MM.1S (cell line): ENCODE results near the gene FOXP1.

ENCODE experiments used
- DNase-seq: peaks from one replicate; pipeline ENCODE4 v3.0.0-alpha.2; 2015
- H2AFZ ChIP-seq: fragments of 300-600 bp; sonication (generic); 2 replicates; pipeline ENCODE4 v1.6.0; 2016; ENCODE audit warnings: antibody characterized with exemption, low read length
- H3F3A ChIP-seq: fragments of 300-600 bp; sonication (generic); 2 replicates; pipeline ENCODE4 v1.6.1; 2016; ENCODE audit warnings: mild to moderate bottlenecking, antibody characterized with exemption, low read length, moderate library complexity, mixed read lengths; ENCODE audit not compliant: insufficient read depth
- H3K27ac ChIP-seq: fragments of 300-600 bp; sonication (generic); 2 replicates; pipeline ENCODE4 v1.5.1; 2016; ENCODE audit warnings: mild to moderate bottlenecking, low read length
- H3K27me3 ChIP-seq: fragments of 300-600 bp; sonication (generic); replicated peaks from 2 replicates; pipeline ENCODE4 v1.6.0; 2016; ENCODE audit warnings: low read length; ENCODE audit not compliant: insufficient read depth
- H3K36me3 ChIP-seq: fragments of 300-600 bp; sonication (generic); replicated peaks from 2 replicates; pipeline ENCODE4 v1.6.1; 2016; ENCODE audit warnings: mild to moderate bottlenecking, low read length, mixed read lengths; ENCODE audit not compliant: insufficient read depth
- H3K4me1 ChIP-seq: fragments of 300-600 bp; sonication (generic); 2 replicates; pipeline ENCODE4 v1.6.1; 2016; ENCODE audit warnings: low read length, mixed read lengths
- H3K4me2 ChIP-seq: fragments of 300-600 bp; sonication (generic); 2 replicates; pipeline ENCODE4 v1.6.0; 2016; ENCODE audit warnings: low read depth, low read length
- H3K4me3 ChIP-seq: fragments of 300-600 bp; sonication (generic); 2 replicates; pipeline ENCODE4 v1.5.1; 2016; ENCODE audit warnings: low read length, mixed read lengths
- H3K79me2 ChIP-seq: fragments of 300-600 bp; sonication (generic); 2 replicates; pipeline ENCODE4 v1.6.1; 2016; ENCODE audit warnings: mixed run types, low read length, mixed read lengths
- H3K9ac ChIP-seq: fragments of 300-600 bp; sonication (generic); 2 replicates; pipeline ENCODE4 v1.6.1; 2016; ENCODE audit warnings: low read length, mixed read lengths
- H3K9me2 ChIP-seq: fragments of 300-600 bp; sonication (generic); replicated peaks from 2 replicates; pipeline ENCODE4 v1.6.1; 2016; ENCODE audit warnings: mild to moderate bottlenecking, low read length, mixed read lengths; ENCODE audit not compliant: insufficient read depth
- H3K9me3 ChIP-seq: fragments of 300-600 bp; sonication (generic); replicated peaks from 2 replicates; pipeline ENCODE4 v1.6.1; 2016; ENCODE audit warnings: mild to moderate bottlenecking, low read length, mixed read lengths; ENCODE audit not compliant: insufficient read depth
- H4K20me1 ChIP-seq: fragments of 300-600 bp; sonication (generic); 2 replicates; pipeline ENCODE4 v1.6.1; 2016; ENCODE audit warnings: mild to moderate bottlenecking, low read length, moderate library complexity, mixed read lengths; ENCODE audit not compliant: insufficient read depth
- EZH2 ChIP-seq: fragments of 300-600 bp; sonication (generic); optimal IDR thresholded peaks from 2 replicates; pipeline ENCODE3; 2017; ENCODE audit warnings: low read depth, mild to moderate bottlenecking, antibody characterized with exemption, low read length, mixed read lengths
- EZH2phosphoT487 ChIP-seq: fragments of 300-600 bp; sonication (generic); IDR thresholded peaks from 2 replicates; pipeline ENCODE4 v1.6.1; 2018; ENCODE audit warnings: antibody characterized with exemption, low read length
- TF ChIP-seq, protein P1 (sequence below): fragments of 300-600 bp; sonication (generic); IDR thresholded peaks from 2 replicates; pipeline ENCODE4 v1.5.1; 2016; ENCODE audit warnings: antibody characterized with exemption, low read length, mixed read lengths

FOXP1 gene

DNA sequence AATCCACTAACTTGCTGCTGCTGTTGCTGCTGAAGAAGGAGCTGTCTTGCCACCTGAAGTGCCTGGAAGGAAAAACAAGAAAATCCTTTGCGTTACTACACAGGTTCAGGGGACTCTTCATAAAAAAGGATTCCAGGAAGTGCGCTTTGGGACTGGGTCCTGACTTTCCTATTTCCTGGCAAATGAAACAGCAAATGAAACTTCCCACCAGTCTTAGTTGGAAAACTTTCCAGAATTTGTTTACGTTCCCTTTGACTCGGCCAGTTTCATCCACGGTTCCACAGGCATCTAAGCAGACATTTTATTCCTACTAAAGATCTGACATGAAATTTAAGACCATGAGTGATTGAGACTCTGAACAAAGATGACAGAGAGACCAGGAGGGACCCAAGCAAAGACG is 471.0 kb downstream of the FOXP1 start:
- no peak overlapping the region for H3K4me3 ChIP-seq
- TF ChIP-seq EZH2 (no peak), EZH2phosphoT487 (no peak)
- TF ChIP-seq, protein P1, sequence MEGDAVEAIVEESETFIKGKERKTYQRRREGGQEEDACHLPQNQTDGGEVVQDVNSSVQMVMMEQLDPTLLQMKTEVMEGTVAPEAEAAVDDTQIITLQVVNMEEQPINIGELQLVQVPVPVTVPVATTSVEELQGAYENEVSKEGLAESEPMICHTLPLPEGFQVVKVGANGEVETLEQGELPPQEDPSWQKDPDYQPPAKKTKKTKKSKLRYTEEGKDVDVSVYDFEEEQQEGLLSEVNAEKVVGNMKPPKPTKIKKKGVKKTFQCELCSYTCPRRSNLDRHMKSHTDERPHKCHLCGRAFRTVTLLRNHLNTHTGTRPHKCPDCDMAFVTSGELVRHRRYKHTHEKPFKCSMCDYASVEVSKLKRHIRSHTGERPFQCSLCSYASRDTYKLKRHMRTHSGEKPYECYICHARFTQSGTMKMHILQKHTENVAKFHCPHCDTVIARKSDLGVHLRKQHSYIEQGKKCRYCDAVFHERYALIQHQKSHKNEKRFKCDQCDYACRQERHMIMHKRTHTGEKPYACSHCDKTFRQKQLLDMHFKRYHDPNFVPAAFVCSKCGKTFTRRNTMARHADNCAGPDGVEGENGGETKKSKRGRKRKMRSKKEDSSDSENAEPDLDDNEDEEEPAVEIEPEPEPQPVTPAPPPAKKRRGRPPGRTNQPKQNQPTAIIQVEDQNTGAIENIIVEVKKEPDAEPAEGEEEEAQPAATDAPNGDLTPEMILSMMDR = no peak
- no peak overlapping the region for H2AFZ ChIP-seq
- H3K4me1 ChIP-seq = no peaks in the 10 kb centered on the region
- DNase-seq = no peak
- no peaks in the 10 kb centered on the region for H3K79me2 ChIP-seq
- H3K9me2 ChIP-seq = no peaks in the 10 kb centered on the region
- H3K27me3 ChIP-seq = no peaks in the 10 kb centered on the region
- no peak overlapping the region for H3K27ac ChIP-seq
- H3K36me3 ChIP-seq = no peaks in the 10 kb centered on the region; the same call in 1 of the 2 replicates
- no peak overlapping the region for H3K4me2 ChIP-seq
- no peaks in the 10 kb centered on the region for H4K20me1 ChIP-seq
- no peaks in the 10 kb centered on the region for H3F3A ChIP-seq
- H3K9me3 ChIP-seq = no peaks in the 10 kb centered on the region
- no peak overlapping the region for H3K9ac ChIP-seq

DNA sequence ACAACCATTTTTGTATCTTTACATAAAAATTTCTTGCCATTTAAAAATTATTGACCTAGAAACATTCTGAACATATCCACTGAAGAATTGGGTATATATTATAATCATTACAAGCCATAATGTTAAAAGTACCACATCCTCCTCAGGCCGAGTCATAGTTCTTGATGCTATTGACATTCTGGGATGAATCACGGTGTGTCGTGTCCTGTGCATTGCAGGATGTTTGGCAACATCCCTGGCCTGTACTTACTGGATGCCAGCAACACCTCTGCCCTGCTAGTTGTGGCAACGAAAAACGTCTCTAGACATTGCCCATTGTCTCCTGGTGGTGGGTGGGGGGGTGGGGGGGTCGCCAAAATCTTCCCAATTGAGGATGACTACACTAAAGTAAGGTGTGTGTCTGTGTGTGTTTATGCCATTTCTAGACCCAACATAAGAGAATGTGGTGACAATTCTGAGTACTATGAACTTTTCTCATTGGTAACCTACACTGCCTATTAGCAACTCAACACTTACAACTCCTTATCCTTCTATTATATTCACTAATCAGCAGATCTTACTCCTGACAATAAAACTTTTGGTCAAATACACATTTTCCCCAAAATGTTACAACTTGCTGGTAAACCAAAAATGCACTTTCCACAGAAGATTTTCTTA is 471.6 kb downstream of the FOXP1 start:
- Histone ChIP-seq H3K27ac (no peak overlapping the region), H3K9me2 (no peaks in the 10 kb centered on the region), H3K36me3 (no peaks in the 10 kb centered on the region; the same call in 1 of the 2 replicates), H3K27me3 (no peaks in the 10 kb centered on the region), H4K20me1 (no peaks in the 10 kb centered on the region), H3K4me3 (no peak overlapping the region), H3K4me1 (no peaks in the 10 kb centered on the region), H3K9ac (no peak overlapping the region), H3F3A (no peaks in the 10 kb centered on the region), H3K9me3 (no peaks in the 10 kb centered on the region), H3K79me2 (no peaks in the 10 kb centered on the region), H3K4me2 (no peak overlapping the region), H2AFZ (no peak overlapping the region)
- TF ChIP-seq, protein P1 = no peak
- TF ChIP-seq EZH2phosphoT487 (no peak), EZH2 (no peak)
- no peak for DNase-seq

DNA sequence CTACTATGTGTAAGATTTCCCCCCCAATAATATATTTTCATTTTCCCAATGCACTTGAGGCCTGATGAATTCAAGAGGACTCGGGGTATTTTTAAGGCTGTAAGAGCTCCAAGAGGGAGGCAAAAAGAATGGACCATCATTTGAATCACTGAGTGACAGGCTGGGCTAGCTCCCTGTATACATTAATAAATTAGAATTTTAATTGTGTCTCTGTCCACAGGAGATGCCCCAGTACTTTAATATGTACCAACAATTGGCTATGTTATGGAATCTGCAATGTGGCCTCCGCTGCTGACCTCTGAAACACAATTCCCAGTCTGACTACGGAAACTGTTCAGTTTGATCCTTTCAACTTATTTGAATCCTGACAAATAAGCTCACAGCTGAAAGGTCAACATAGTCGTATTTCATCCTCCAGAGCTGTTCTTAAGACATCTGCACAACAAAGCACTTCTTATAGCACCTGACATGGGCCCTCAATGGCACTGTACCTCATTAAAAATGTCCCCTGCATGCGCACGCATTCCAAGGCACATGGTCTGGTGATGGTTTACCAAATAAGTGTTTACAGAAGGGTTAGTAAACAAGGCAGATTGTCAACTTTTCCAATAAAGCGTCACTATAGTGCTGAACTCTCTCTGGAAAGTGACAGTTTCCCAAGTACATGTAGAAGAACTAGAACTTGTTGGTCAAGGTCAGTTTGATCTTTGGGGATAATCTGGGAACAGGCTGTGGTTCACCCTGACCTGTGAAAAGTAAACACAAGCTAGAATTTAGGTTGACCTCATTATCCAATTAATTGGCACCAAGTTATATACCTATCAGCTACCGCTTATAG is 472.9 kb downstream of the FOXP1 start:
- Histone ChIP-seq H4K20me1 (no peaks in the 10 kb centered on the region), H2AFZ (no peak overlapping the region), H3K9me3 (no peaks in the 10 kb centered on the region), H3F3A (no peaks in the 10 kb centered on the region), H3K9me2 (no peaks in the 10 kb centered on the region), H3K4me3 (no peak overlapping the region), H3K27me3 (no peaks in the 10 kb centered on the region), H3K79me2 (no peaks in the 10 kb centered on the region), H3K4me2 (no peak overlapping the region), H3K4me1 (no peaks in the 10 kb centered on the region), H3K9ac (no peak overlapping the region), H3K36me3 (no peaks in the 10 kb centered on the region; the same call in 1 of the 2 replicates), H3K27ac (no peak overlapping the region)
- DNase-seq = no peak
- TF ChIP-seq, protein P1 = no peak
